IMR-90 (cell line): ENCODE measurements around the gene NLGN1. TPM values are rescaled to one million over a fixed set of nuclear protein-coding genes. Genes with fewer than 3 reads are reported as not detected.

ENCODE experiments used
- ATAC-seq: fragments of 200-7000 bp; cut with Tn5 transposase; 2 replicates; pipeline ENCODE4 v1.9.1; 2020; ENCODE audit warnings: low read depth, mild to moderate bottlenecking, moderate library complexity
- BruUV-seq: library from RNA; stranded (reverse); fragments of 400-500 nt; replicated peaks from 2 replicates; lab custom pipeline; 2021; lab: Mats Ljungman, UMichigan
- CTCF ChIA-PET: fragments of 300-600 bp; formaldehyde crosslinking; extraction: SDS; loops from one replicate; lab custom pipeline; 2021; ENCODE audit warnings: antibody characterized with exemption; lab: Yijun Ruan, JAX
- POLR2A ChIA-PET: fragments of 300-600 bp; sonication (Branson Sonifier 250); formaldehyde crosslinking; loops from one replicate; lab custom pipeline; 2022; ENCODE audit warnings: antibody characterized with exemption; ENCODE audit not compliant: unreplicated experiment; lab: Charles Lee
- DNase-seq: peaks from one replicate; pipeline ENCODE4 v3.0.0; 2013
- H2AFZ ChIP-seq: replicated peaks from 2 replicates; pipeline ENCODE3; 2013; ENCODE audit warnings: low read length, mild to moderate bottlenecking; ENCODE audit not compliant: poor library complexity
- H2AK5ac ChIP-seq: 2 replicates; pipeline ENCODE4 v1.6.1; 2013; ENCODE audit warnings: low read depth, low read length, inconsistent platforms
- H2AK9ac ChIP-seq: replicated peaks from 2 replicates; pipeline ENCODE3; 2013; ENCODE audit warnings: mild to moderate bottlenecking, low read depth, low read length, moderate library complexity; ENCODE audit not compliant: poor library complexity
- H2BK120ac ChIP-seq: 2 replicates; pipeline ENCODE4 v1.6.1; 2013; ENCODE audit warnings: low read depth, low read length, inconsistent platforms
- H2BK15ac ChIP-seq: 3 replicates; pipeline ENCODE4 v1.6.1; 2013; ENCODE audit warnings: low read depth, low read length, inconsistent platforms
- H2BK20ac ChIP-seq: 2 replicates; pipeline ENCODE4 v1.6.1; 2013; ENCODE audit warnings: low read depth, mild to moderate bottlenecking, inconsistent platforms, low read length, moderate library complexity
- H2BK5ac ChIP-seq: 2 replicates; pipeline ENCODE4 v1.6.1; 2013; ENCODE audit warnings: mild to moderate bottlenecking, low read depth, low read length, inconsistent platforms; ENCODE audit not compliant: poor library complexity, severe bottlenecking
- H3K14ac ChIP-seq: replicated peaks from 2 replicates; pipeline ENCODE4 v1.6.1; 2013; ENCODE audit warnings: low read depth, low read length, inconsistent platforms
- H3K18ac ChIP-seq: 2 replicates; pipeline ENCODE4 v1.6.1; 2013; ENCODE audit warnings: low read depth, low read length, control low read depth
- H3K23ac ChIP-seq: 2 replicates; pipeline ENCODE4 v1.6.1; 2013; ENCODE audit warnings: low read depth, low read length, inconsistent platforms
- H3K27ac ChIP-seq: 2 replicates; pipeline ENCODE4 v1.5.1; 2013; ENCODE audit warnings: mild to moderate bottlenecking, control low read depth, low read length; ENCODE audit not compliant: insufficient read depth
- H3K27me3 ChIP-seq: 2 replicates; pipeline ENCODE4 v1.6.1; 2013; ENCODE audit warnings: low read length; ENCODE audit not compliant: control insufficient read depth, insufficient read depth
- H3K36me3 ChIP-seq: 2 replicates; pipeline ENCODE4 v1.6.1; 2013; ENCODE audit warnings: low read length, mixed read lengths; ENCODE audit not compliant: control insufficient read depth, insufficient read depth
- H3K4ac ChIP-seq: 2 replicates; pipeline ENCODE4 v1.6.1; 2013; ENCODE audit warnings: low read depth, low read length, inconsistent platforms
- H3K4me1 ChIP-seq: 2 replicates; pipeline ENCODE4 v1.6.1; 2013; ENCODE audit warnings: low read length, mixed read lengths; ENCODE audit not compliant: control insufficient read depth, insufficient read depth
- H3K4me2 ChIP-seq: 2 replicates; pipeline ENCODE4 v1.6.1; 2013; ENCODE audit warnings: low read depth, mild to moderate bottlenecking, control low read depth, low read length, moderate library complexity
- H3K4me3 ChIP-seq: 2 replicates; pipeline ENCODE4 v1.5.1; 2013; ENCODE audit warnings: low read depth, mild to moderate bottlenecking, control low read depth, low read length, moderate library complexity; ENCODE audit not compliant: insufficient read depth
- H3K56ac ChIP-seq: 2 replicates; pipeline ENCODE4 v1.6.1; 2013; ENCODE audit warnings: low read length, inconsistent platforms; ENCODE audit not compliant: insufficient read depth; ENCODE audit errors: extremely low read depth
- H3K79me1 ChIP-seq, 2 experiments: 2 replicates each; pipeline ENCODE4 v1.6.1; 2013; ENCODE audit warnings: low read length in 2 of 2, inconsistent platforms in 1 of 2, low read depth in 1 of 2
- H3K9ac ChIP-seq: 2 replicates; pipeline ENCODE4 v1.6.1; 2013; ENCODE audit warnings: low read depth, low read length, control low read depth
- H3K9me1 ChIP-seq: 2 replicates; pipeline ENCODE4 v1.6.1; 2013; ENCODE audit warnings: low read length, inconsistent platforms; ENCODE audit not compliant: insufficient read depth
- H3K9me3 ChIP-seq: 2 replicates; pipeline ENCODE4 v1.6.1; 2013; ENCODE audit warnings: low read length; ENCODE audit not compliant: control insufficient read depth, insufficient read depth
- H4K20me1 ChIP-seq: 2 replicates; pipeline ENCODE4 v1.6.1; 2013; ENCODE audit warnings: low read length, inconsistent platforms; ENCODE audit not compliant: insufficient read depth
- H4K5ac ChIP-seq: 2 replicates; pipeline ENCODE4 v1.6.1; 2013; ENCODE audit warnings: mild to moderate bottlenecking, low read depth, low read length, control low read depth
- H4K8ac ChIP-seq, 2 experiments: 2 replicates each; pipeline ENCODE4 v1.6.1; 2013; ENCODE audit warnings: low read depth in 2 of 2, low read length in 2 of 2, control low read depth in 1 of 2, inconsistent platforms in 1 of 2
- H4K91ac ChIP-seq: 2 replicates; pipeline ENCODE4 v1.6.1; 2013; ENCODE audit warnings: low read depth, low read length, inconsistent platforms; ENCODE audit not compliant: insufficient read depth
- BHLHE40 ChIP-seq: fragments of 150-350 bp; IDR thresholded peaks from 2 replicates; pipeline ENCODE4 v1.6.1; 2016; ENCODE audit warnings: mild to moderate bottlenecking, low read depth, low read length
- CHD1 ChIP-seq: IDR thresholded peaks from 2 replicates; pipeline ENCODE4 v1.6.1; 2012; ENCODE audit warnings: low read depth, low read length, improper control_type of control experiment
- MAZ ChIP-seq: IDR thresholded peaks from 2 replicates; pipeline ENCODE4 v1.6.1; 2012; ENCODE audit warnings: low read depth, mild to moderate bottlenecking, low read length, improper control_type of control experiment, moderate library complexity, borderline replicate concordance
- POLR2A ChIP-seq: IDR thresholded peaks from 2 replicates; pipeline ENCODE4 v1.6.1; 2012; ENCODE audit warnings: mild to moderate bottlenecking, low read depth, low read length
- RAD21 ChIP-seq: IDR thresholded peaks from 2 replicates; pipeline ENCODE4 v1.6.1; 2012; ENCODE audit warnings: low read length, improper control_type of control experiment
- RCOR1 ChIP-seq: IDR thresholded peaks from 2 replicates; pipeline ENCODE4 v1.6.1; 2012; ENCODE audit warnings: mild to moderate bottlenecking, low read length, improper control_type of control experiment; ENCODE audit not compliant: insufficient replicate concordance
- RFX5 ChIP-seq: IDR thresholded peaks from 2 replicates; pipeline ENCODE4 v1.8.0; 2012; ENCODE audit warnings: low read depth, mild to moderate bottlenecking, low read length, moderate library complexity
- WGBS, 2 experiments: methylation state at CpG; one replicate each; pipeline versions ENCODE4 v1.1.5 to v1.1.7; 2013; ENCODE audit warnings: missing lambda C conversion rate in 2 of 2; ENCODE audit not compliant: insufficient read length in 1 of 2; ENCODE audit errors: extremely low coverage in 2 of 2; 5-methylcytosine and 5-hydroxymethylcytosine counted together
- dilution Hi-C: fragments of 300-500 bp; cut with HindIII; formaldehyde crosslinking; loops from one replicate; pipeline ENCODE4 v1.14.3; 2018; ENCODE audit warnings: low sequenced_read_pairs; ENCODE audit not compliant: unreplicated experiment
- in situ Hi-C: fragments of 300-500 bp; cut with MboI; formaldehyde crosslinking; loops from 3 replicates; pipeline ENCODE4 v1.14.3; 2019; ENCODE audit warnings: low sequenced_read_pairs, inconsistent platforms, mixed read lengths
- intact Hi-C: fragments of 100-400 bp; cut with micrococcal nuclease; formaldehyde crosslinking; loops from 2 replicates; pipeline ENCODE4 v1.10.0; 2022
- polyA plus RNA-seq, 3 experiments: library from polyadenylated mRNA; depleted of rRNA; stranded (reverse); fragments of >200 nt; gene quantifications; 2 replicates each; pipeline ENCODE4 v1.2.3, GENCODE V29; 2012; ENCODE audit warnings: low replicate concordance in 1 of 3
- total RNA-seq: library from RNA; depleted of rRNA; stranded (reverse); fragments of >200 nt; gene quantifications from 2 replicates; pipeline ENCODE4 v1.2.3, GENCODE V29; 2012

The NLGN1 gene
- total and polyA plus RNA-seq, 2 of the 4 experiments (the other 2 are of a cell fraction) = 1.8 to 12.5 TPM

DNA sequence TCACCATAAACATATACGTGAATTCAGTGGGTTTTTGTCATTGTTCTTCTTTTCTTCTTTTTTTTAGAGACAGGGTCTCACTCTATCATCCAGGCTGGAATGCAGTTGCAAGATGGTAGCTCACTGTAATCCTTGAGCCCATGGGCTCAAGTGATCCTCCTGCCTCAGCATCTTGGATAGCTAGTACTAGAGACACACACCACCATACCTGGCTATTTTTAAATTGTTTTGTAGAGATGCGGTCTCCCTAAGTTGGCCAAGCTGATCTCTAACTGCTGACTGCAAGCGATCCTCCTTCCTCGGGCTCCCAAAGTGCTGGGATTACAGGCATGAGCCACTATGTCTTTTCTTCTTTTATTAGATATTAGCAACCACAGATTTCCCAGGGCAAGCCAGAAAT lies 220.6 kb downstream of the NLGN1 start:
- H2AK9ac ChIP-seq = no peak overlapping the region
- POLR2A ChIA-PET = no interaction called here
- no CpG with 5 or more reads among the region's 4 CpGs for WGBS, 2 experiments

More for the DNA sequence above, 220.6 kb downstream of the NLGN1 start:
- no peak overlapping the region for H3K27ac ChIP-seq
- H3K23ac ChIP-seq = no peak overlapping the region
- intact Hi-C loops = no loop called here
- no TSS peak for BruUV-seq
- no peak overlapping the region for H2AFZ ChIP-seq
- H3K14ac ChIP-seq = no peak overlapping the region
- no peak overlapping the region for H4K91ac ChIP-seq
- H2BK15ac ChIP-seq = no peak overlapping the region
- no peak overlapping the region for H3K4me2 ChIP-seq
- no peaks in the 10 kb centered on the region for H3K4me1 ChIP-seq
- H3K4ac ChIP-seq = no peak overlapping the region
- DNase-seq (no peak), ATAC-seq (no peak)
- dilution Hi-C loops = no loop called here
- no peaks in the 10 kb centered on the region for H3K27me3 ChIP-seq
- H2BK20ac ChIP-seq = no peak overlapping the region
- no peaks in the 10 kb centered on the region for H3K9me3 ChIP-seq
- H3K4me3 ChIP-seq = no peak overlapping the region
- H3K9me1 ChIP-seq = no peaks in the 10 kb centered on the region
- H4K20me1 ChIP-seq = no peaks in the 10 kb centered on the region
- CTCF ChIA-PET = interaction anchor here (0.6 kb wide), 1 partner anchor 1221 kb away, joined by 3 read pairs; no protein-coding TSS in a partner anchor
- no peak overlapping the region for H3K9ac ChIP-seq
- no peak overlapping the region for H2AK5ac ChIP-seq
- H3K36me3 ChIP-seq = no peaks in the 10 kb centered on the region
- no peak overlapping the region for H4K8ac ChIP-seq
- H4K5ac ChIP-seq = no peak overlapping the region
- H3K56ac ChIP-seq = no peak overlapping the region
- no peak overlapping the region for H2BK5ac ChIP-seq
- TF ChIP-seq RFX5 (no peak), RCOR1 (no peak), BHLHE40 (no peak), POLR2A (no peak), CHD1 (no peak), MAZ (no peak), RAD21 (no peak)
- in situ Hi-C loops = no loop called here
- no peaks in the 10 kb centered on the region for H3K79me1 ChIP-seq
- no peak overlapping the region for H2BK120ac ChIP-seq
- no peak overlapping the region for H3K18ac ChIP-seq
